NCI-H2227 treated with DMSO at 0.1 percent for 48 hours (cell line): ENCODE results near the gene SMOC2.

Source experiments
- DNase-seq: peaks from one replicate; lab custom pipeline; 2025; lab: John Stamatoyannopoulos, UW

Gene SMOC2

DNA sequence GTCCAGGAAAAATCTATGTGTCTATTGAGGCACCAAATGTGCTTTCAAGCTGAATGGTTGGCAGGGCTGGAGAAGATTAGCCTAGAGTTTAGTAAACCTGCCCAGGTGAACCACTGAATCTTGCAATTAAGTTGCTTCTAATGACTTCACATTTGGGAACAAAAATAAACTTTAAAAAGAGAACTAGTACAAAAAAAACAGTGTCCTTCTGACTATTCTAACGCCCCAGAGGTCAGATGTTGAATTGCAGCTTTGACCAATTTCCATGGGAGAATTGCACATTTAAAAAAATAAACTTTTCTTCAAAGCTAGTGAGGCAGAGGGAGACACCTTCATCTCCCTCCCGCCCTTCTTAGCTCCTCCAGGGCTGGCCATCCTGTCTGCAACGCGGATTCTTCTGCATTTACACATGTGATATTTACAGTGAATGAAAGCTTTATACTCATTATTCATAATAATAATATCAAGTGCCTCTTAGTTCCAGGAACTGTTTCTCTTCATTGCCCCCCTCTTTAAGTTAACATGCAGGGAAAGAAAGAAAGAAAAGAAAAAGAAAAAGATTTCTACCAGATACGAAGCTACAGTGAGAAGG, 270.2 kb downstream of the SMOC2 start:
- DNase-seq = no peak

DNA sequence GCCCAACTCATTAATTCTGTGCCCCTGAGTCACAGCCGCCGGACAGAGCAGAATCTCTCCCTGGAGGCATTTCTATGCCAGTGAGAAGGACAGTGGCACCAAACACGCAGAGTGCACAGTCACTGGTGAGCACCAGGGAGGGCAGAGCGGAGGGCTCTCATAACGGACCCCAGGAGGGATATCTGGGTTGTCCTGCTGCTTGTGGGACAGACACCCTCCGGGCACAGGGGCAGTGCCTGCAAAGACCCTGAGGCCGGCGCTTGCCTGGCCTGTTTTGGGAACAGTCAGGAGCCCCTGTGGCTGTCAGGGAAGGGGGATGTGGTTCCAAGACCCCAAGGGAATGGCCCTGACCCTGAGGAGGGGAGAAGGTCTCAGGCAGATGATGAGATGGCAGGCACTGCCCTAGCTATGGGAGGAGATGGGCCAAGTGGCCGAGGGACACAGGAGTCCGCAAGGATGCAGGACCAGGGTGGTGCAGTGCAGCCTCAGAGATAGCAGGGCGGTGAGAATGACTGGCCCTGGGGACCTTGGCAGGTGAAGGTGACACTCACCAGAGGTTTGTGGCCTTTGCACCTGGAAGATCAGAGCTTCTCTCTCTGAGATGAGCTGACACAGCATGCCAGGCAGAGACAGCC, 270.8 kb downstream of the SMOC2 start:
- DNase-seq = no peak

DNA sequence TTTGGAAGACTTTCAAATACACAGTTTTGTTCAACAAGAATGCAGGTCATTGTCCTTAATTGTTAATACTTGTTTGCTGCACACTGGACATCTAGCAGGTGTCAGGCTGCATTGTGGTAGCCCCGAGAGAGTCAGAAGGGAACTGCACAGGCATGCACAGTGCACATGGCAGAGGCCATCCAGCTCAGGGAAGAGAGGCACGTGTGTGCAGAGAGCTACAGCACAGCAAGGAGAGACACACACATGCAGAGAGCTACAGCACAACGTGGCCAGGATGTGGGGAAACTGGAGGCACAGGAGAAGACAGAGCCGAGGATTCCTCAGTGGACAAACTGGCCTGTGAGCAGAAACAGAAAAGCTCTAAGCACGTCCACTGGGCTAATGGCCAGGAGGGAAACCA, 272.0 kb downstream of the SMOC2 start:
- DNase-seq = no peak

DNA sequence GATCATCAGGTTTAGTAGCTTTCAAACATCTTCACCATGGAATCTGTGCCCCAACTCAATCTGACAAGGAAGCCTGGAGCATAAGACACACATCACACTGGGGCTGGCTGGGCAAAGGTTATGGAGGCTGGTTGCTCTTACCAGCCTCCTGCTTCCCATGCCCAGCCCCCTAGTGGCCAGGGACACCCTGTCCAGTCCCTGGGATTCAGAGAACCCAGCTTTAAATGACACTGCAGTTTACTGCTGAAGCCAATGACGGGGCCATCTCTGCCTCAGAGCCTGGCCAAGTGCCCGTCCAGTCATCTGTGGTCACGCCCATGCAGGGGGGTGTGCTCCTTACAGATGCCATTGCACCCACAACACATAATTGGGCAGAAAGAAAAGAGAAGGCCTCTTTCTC, 272.9 kb downstream of the SMOC2 start:
- no peak for DNase-seq

DNA sequence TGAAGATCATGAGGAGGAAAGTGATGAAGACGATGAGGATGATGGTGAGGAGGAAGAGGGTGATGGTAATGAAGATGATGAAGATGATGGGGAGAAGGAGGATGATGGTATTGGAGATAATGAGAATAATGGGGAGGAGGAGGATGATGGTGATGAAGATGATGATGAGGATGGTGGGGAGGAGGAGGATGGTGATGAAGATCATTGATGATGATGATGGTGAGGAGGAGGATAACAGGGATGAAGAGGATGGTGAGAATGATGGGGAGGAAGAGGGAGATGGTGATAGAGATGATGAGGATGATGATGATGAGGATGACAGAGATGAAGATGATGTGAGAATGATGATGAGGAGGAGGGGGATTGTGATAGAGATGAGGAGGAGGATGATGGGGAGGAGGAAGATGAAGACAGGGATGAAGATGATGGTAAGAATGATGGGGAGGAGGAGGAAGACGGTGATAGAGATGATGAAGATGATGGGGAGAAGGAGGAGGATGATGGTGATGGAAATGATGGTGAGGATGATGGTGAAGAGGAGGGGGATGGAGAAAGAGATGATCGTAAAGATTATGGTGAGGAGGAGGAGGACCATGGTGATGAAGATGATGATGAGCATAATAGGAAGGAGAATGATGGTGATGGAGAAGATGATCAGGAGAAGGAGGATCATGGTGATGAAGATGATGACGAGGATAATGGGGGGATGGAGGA, 273.7 kb downstream of the SMOC2 start:
- DNase-seq = no peak

DNA sequence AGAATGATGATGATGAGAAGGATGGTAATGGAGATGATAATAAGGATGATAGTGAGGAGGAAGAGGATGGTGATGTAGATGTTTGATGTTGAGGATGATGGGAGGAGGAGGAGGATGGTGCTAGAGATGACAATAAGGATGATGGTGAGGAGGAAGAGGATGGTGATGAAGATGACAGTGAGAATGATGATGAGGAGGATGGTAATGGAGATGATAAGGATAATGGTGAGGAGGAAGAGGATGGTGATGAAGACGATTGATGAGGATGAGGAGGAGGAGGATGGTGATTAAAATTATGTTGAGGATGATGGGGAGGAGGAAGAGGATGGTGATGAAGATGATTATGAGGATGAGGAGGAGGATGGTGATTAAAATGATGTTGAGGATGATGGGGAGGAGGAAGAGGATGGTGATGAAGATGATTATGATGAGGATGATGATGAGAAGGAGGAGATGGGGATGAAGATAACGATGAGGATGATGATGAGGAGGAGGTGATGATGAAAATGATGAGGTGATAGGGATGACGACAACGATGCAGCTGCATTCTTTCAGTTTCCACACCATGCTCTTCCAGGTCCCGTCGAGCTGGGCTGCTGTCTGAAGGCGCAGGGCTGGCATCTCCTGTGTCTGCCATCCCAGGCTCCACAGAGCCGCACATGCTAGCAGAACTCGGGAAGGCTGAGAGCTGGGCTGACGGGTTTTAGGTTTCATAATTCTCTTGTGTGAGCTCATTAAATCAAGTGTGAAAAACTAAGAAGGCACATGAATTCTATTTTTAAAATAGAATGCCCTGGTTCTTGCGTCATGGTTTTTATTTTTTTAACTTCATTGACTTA, 274.9 kb downstream of the SMOC2 start:
- DNase-seq = no peak

DNA sequence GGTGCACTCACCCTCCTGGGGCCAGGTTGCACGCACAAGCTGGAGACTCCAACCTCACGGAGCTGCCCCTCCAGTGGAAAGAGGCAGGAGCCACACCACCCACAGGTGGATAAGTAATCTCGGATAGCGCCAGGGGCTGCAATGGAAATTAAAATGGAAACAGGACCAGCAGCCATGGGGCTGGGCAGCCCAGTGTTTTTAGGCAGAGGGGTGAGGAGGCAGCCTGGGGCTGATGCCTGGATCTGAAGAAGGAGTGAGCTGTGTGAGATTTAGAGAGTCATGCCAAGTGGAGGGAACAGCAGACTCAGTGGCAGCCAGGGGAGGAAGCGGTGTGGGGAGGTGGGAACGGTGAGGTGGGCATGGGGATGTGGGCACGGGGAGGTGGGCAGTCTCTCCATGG, 275.6 kb downstream of the SMOC2 start:
- DNase-seq = no peak

DNA sequence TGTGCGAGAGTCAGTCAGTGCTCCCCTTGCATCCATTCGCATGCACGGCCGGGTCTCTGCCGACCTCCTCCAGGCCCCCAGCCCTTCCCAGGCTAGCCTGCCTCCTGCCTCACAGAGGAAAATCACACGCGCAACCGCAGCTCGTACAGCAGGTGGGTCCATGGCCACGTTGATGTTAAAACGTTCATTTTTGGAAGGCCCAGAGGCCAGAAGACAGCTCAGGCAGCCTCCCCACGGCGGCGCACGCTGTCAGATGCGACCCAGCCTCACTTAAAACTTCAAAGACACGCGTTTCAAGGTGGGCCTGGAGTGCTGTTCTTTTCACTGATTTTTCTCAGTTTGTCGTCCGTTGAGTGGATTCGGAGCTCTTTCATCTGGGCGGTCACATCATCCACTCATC, 276.5 kb downstream of the SMOC2 start:
- no peak for DNase-seq
